Measurements from ENCODE around the gene SAT1.
A peak's percentile ranks its signal among the peaks of the same experiment; 100 is the strongest.

SAT1 gene

DNA sequence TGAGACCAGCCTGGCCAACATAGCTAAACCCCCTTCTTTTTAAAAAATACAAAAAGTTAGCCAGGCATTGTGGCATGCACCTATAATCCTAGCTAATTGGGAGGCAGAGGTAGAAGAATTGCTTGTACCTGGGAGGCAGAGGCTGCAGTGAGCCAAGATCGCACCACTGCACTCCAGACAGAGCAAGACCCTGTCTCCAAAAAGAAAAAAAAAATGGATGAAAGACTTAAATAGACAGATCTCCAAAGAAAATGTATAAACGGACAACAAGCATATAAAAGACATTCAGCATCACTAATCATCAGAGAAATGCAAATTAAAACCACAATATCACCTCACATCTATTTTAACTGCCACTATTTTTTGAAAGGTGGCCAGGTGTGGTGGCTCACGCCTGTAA, 6.6 kb upstream of the SAT1 start:
- DNase-seq (ENCODE audit: low read depth) = no peak
- no peak overlapping the region for H3K4me3 ChIP-seq (ENCODE audit: low read depth, low read length)
- TF ChIP-seq, protein P1, sequence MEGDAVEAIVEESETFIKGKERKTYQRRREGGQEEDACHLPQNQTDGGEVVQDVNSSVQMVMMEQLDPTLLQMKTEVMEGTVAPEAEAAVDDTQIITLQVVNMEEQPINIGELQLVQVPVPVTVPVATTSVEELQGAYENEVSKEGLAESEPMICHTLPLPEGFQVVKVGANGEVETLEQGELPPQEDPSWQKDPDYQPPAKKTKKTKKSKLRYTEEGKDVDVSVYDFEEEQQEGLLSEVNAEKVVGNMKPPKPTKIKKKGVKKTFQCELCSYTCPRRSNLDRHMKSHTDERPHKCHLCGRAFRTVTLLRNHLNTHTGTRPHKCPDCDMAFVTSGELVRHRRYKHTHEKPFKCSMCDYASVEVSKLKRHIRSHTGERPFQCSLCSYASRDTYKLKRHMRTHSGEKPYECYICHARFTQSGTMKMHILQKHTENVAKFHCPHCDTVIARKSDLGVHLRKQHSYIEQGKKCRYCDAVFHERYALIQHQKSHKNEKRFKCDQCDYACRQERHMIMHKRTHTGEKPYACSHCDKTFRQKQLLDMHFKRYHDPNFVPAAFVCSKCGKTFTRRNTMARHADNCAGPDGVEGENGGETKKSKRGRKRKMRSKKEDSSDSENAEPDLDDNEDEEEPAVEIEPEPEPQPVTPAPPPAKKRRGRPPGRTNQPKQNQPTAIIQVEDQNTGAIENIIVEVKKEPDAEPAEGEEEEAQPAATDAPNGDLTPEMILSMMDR (conservative IDR thresholded peaks at IDR 0.05; ENCODE audit: low read depth, low read length) = no peak

DNA sequence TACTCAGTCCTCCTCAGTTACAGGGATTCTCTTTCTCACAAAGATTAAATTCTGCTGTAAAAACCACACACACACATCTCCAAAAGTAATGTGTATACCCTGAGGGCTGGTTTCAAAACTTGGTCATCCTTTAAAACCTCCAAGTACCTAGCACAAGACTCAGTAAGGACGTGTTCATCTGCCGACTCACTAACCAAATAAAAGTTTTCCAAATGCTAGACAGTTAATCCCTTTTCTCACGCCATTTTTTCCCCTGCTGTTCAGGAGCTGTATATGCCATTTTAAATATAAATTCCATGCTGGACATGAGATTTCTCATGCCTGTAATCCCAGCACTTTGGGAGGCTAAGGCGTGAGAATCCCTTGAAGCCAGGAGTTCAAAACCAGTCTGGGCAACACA, 3.9 kb upstream of the SAT1 start:
- TF ChIP-seq, protein P1 (conservative IDR thresholded peaks at IDR 0.05; ENCODE audit: low read depth, low read length) = peak; percentile 29
- DNase-seq (ENCODE audit: low read depth) = peak; percentile 39
- no peak overlapping the region for H3K4me3 ChIP-seq (ENCODE audit: low read depth, low read length)

DNA sequence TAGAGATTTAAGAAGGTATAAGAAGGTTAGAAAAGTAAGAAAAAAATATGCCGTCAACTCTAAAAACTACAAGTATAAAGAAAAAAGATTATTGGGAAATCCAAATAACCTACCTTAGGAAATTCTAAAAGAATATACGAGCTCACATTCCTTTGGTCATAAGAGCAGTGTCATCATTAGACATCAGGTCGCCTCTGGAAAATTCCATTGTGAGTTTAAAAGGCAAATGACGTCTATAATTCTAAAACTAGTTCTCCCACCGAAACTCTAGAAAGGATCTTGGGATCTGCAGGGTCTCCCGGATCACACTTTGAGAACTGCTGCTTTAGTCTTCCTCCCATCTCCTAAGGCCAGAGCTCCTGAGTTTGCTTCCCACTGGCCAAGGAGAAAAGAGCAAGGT, 518 bp upstream of the SAT1 start:
- DNase-seq (ENCODE audit: low read depth) = peak; percentile 38
- TF ChIP-seq, protein P1 (conservative IDR thresholded peaks at IDR 0.05; ENCODE audit: low read depth, low read length) = no peak
- H3K4me3 ChIP-seq (ENCODE audit: low read depth, low read length) = peak overlapping the region; percentile 28

DNA sequence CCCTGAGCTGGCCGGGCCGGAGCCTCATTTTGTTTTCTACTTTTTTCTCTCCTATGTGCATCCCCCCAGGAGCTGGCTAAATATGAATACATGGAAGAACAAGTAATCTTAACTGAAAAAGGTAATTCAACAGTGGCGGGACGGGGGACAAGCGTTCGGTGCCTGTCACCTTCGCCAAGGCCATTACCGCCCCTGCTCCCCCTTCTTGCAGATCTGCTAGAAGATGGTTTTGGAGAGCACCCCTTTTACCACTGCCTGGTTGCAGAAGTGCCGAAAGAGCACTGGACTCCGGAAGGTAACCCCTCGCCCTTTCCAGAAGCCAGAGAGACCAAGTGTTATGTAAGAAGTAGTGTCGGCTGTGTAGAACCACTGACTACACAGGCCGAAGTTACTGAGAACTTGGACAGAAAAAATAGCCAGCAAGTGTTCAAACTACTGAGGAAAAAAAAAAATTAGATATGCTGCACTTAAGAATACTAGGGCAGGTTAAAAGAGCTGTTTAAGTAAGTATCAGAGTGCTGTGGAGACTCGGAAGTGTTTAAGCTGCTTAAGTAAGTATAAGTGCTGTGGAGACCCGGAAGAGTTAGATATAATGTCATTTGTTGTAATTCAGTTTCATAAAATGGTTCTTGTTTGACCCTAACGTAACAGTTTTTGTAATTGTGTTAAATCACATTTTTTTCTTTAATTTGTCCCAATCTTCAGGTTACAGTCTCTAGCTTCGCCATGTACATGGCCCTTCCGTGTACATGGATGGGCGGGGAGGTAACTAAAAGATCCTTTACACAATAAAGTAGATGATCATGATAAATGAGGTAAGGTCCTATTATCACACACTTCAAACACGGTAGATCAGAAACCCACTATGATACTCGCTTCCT, 856 bp downstream of the SAT1 start:
- peak; percentile 24 for DNase-seq (ENCODE audit: low read depth)
- TF ChIP-seq, protein P1 (conservative IDR thresholded peaks at IDR 0.05; ENCODE audit: low read depth, low read length) = no peak
- peak overlapping the region; percentile 78 for H3K4me3 ChIP-seq (ENCODE audit: low read depth, low read length)

DNA sequence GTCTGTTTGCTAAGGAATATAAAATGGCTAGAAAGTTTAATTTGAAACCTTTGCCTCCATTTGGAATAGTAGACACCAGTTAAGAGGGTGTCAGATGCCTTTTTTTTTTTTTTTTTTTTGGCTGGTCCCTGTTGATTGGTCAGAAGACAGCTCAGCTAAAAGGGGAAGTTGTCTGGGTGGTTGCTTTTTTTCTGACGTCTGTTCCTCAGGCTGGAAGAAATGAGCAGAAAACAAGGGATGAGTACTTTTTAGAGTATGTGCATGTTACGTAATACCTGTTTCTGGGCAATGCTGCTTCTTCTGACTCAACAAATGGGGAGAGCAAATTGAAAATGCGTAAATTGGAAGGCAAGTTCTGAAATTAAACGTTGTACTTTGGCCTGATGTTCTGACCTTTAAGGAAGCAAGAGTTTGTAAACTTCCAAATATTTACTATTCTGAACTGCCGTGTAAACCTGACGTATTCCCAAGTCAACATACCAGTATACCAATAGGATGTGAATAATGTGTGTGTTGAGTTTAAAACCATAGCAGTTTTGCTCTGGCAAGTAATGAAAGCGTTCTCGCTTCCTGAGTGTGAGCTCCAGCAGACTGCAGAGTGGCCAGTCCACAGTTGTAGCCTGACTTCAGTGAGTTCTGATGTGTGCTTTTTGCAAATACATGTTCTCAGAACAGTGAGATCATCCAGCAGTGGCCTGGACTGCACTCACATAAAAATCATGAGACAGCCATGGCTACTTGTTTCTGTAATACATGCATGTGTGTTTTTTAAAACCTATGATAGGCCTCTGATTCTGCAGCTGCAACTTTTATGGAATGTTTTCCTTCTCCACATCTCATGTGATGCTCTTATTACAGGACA, 1.7 kb downstream of the SAT1 start:
- H3K4me3 ChIP-seq (ENCODE audit: low read depth, low read length) = peak overlapping the region; percentile 78
- peak; percentile 89 for DNase-seq (ENCODE audit: low read depth)
- TF ChIP-seq, protein P1 (conservative IDR thresholded peaks at IDR 0.05; ENCODE audit: low read depth, low read length) = no peak

DNA sequence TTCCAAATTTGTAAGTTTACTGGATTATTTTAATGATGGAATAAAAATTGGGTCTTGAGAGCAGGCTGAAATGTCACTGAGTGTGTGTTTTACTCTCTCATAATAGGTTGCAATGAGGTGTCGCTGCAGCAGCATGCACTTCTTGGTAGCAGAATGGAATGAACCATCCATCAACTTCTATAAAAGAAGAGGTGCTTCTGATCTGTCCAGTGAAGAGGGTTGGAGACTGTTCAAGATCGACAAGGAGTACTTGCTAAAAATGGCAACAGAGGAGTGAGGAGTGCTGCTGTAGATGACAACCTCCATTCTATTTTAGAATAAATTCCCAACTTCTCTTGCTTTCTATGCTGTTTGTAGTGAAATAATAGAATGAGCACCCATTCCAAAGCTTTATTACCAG, 2.6 kb downstream of the SAT1 start:
- DNase-seq (ENCODE audit: low read depth) = peak; percentile 12
- TF ChIP-seq, protein P1 (conservative IDR thresholded peaks at IDR 0.05; ENCODE audit: low read depth, low read length) = no peak
- peak overlapping the region; percentile 16 for H3K4me3 ChIP-seq (ENCODE audit: low read depth, low read length)

All from choroid plexus epithelial cell (primary cell).